OCI-LY7 (cell line): ENCODE data around the gene SLC2A8. TPM values are rescaled to one million over a fixed set of nuclear protein-coding genes. Genes with fewer than 3 reads are reported as not detected.

Source experiments
- BruUV-seq: library from RNA; stranded (reverse); fragments of 400-500 nt; replicated peaks from 2 replicates; lab custom pipeline; 2021; lab: Mats Ljungman, UMichigan
- CTCF ChIA-PET: fragments of 300-600 bp; sonication (Branson Sonifier 250); formaldehyde crosslinking; loops from one replicate; lab custom pipeline; 2022; ENCODE audit warnings: antibody characterized with exemption; ENCODE audit not compliant: unreplicated experiment; lab: Charles Lee
- POLR2A ChIA-PET: fragments of 300-600 bp; sonication (Branson Sonifier 250); formaldehyde crosslinking; loops from one replicate; lab custom pipeline; 2022; ENCODE audit warnings: antibody characterized with exemption; lab: Charles Lee
- DNase-seq: peaks from one replicate; pipeline ENCODE4 v3.0.0-alpha.2; 2015; ENCODE audit warnings: low spot score
- H2AFZ ChIP-seq: fragments of 200-600 bp; sonication (generic), shearing (Covaris generic); 2 replicates; pipeline ENCODE4 v1.6.1; 2014; ENCODE audit warnings: mild to moderate bottlenecking, antibody characterized with exemption, low read length, moderate library complexity
- H3K27ac ChIP-seq: fragments of 200-600 bp; sonication (generic); 2 replicates; pipeline ENCODE4 v1.5.1; 2014; ENCODE audit warnings: mixed run types, low read depth, mild to moderate bottlenecking, moderate library complexity, low read length, inconsistent platforms; ENCODE audit not compliant: poor library complexity, severe bottlenecking
- H3K36me3 ChIP-seq: fragments of 200-600 bp; sonication (generic); 2 replicates; pipeline ENCODE4 v1.6.1; 2014; ENCODE audit warnings: mild to moderate bottlenecking, antibody characterized with exemption, low read length, moderate library complexity, mixed read lengths; ENCODE audit not compliant: insufficient read depth
- H3K4me1 ChIP-seq: fragments of 200-600 bp; sonication (generic); 2 replicates; pipeline ENCODE4 v1.5.1; 2014; ENCODE audit warnings: mild to moderate bottlenecking, low read length; ENCODE audit not compliant: insufficient read depth, poor library complexity, severe bottlenecking
- H3K4me2 ChIP-seq: fragments of 200-600 bp; sonication (generic); 2 replicates; pipeline ENCODE4 v1.6.1; 2014; ENCODE audit warnings: mild to moderate bottlenecking, low read length
- H3K4me3 ChIP-seq: fragments of 200-600 bp; sonication (generic); 2 replicates; pipeline ENCODE4 v1.5.1; 2014; ENCODE audit warnings: mild to moderate bottlenecking, low read depth, low read length; ENCODE audit not compliant: poor library complexity, severe bottlenecking
- H3K79me2 ChIP-seq: fragments of 200-600 bp; sonication (generic); 2 replicates; pipeline ENCODE4 v1.6.1; 2016; ENCODE audit warnings: low read depth, mild to moderate bottlenecking, low read length, moderate library complexity, mixed read lengths; ENCODE audit not compliant: insufficient read depth
- H3K9me2 ChIP-seq: fragments of 200-600 bp; sonication (generic); 2 replicates; pipeline ENCODE4 v1.6.1; 2016; ENCODE audit warnings: mild to moderate bottlenecking, low read length, mixed read lengths; ENCODE audit not compliant: insufficient read depth
- H3K9me3 ChIP-seq: fragments of 200-600 bp; sonication (generic); 2 replicates; pipeline ENCODE4 v1.6.1; 2014; ENCODE audit warnings: mild to moderate bottlenecking, mixed run types, low read length, mixed read lengths
- H4K20me1 ChIP-seq: fragments of 200-600 bp; sonication (generic); 2 replicates; pipeline ENCODE4 v1.6.1; 2014; ENCODE audit warnings: mild to moderate bottlenecking, antibody characterized with exemption, low read length, moderate library complexity, mixed read lengths; ENCODE audit not compliant: insufficient read depth
- CTCF ChIP-seq: fragments of 200-600 bp; sonication (generic); conservative IDR thresholded peaks from 2 replicates; pipeline ENCODE4 v1.5.1; 2014; ENCODE audit warnings: mild to moderate bottlenecking, antibody characterized with exemption, low read length, moderate library complexity, mixed read lengths
- EZH2phosphoT487 ChIP-seq: fragments of 200-600 bp; sonication (generic); IDR thresholded peaks from 2 replicates; pipeline ENCODE4 v1.6.1; 2018; ENCODE audit warnings: low read depth, borderline replicate concordance, mild to moderate bottlenecking, mixed run types, antibody characterized with exemption, low read length, moderate library complexity, mixed read lengths
- intact Hi-C: fragments of 100-400 bp; cut with micrococcal nuclease; formaldehyde crosslinking; loops from one replicate; pipeline ENCODE4 v1.10.0; 2022; ENCODE audit not compliant: unreplicated experiment
- total RNA-seq, 2 experiments: library from RNA; depleted of rRNA in 1 of 2; stranded (reverse); fragments of >200 nt in 1 of 2; shearing (Covaris generic) in 1 of 2; gene quantifications; 2 replicates each; pipeline ENCODE4 v1.2.3, GENCODE V29; 2014 to 2022

Gene SLC2A8
- total RNA-seq, 2 experiments from 2014 or later: 11.9 to 19.6 TPM

- POLR2A ChIA-PET: interaction anchor here (0.7 kb wide), 1 partner anchor 50 kb away, joined by 3 read pairs; no protein-coding TSS in a partner anchor
- BruUV-seq: no TSS peak
- Histone ChIP-seq H3K79me2 (peaks cover 38% of the 10 kb centered on the region), H4K20me1 (peaks cover 36% of the 10 kb centered on the region), H3K36me3 (peaks cover 86% of the 10 kb centered on the region), H3K9me2 (no peaks in the 10 kb centered on the region), H3K4me3 (no peak overlapping the region), H3K9me3 (no peaks in the 10 kb centered on the region), H3K4me2 (no peak overlapping the region), H3K27ac (peak overlapping the region; percentile 34), H3K4me1 (peaks cover 23% of the 10 kb centered on the region), H2AFZ (no peak overlapping the region)
- TF ChIP-seq CTCF (no peak), EZH2phosphoT487 (no peak)
- CTCF ChIA-PET: no interaction called here
- intact Hi-C loops: no loop called here
- DNase-seq: peak; percentile 12
Measured at GRCh38 chr9:127445851-127446712, 49.1 kb downstream of the SLC2A8 start.

GRCh38 chr9:127446713-127447415, 49.9 kb downstream of the SLC2A8 start:
- intact Hi-C loops: no loop called here
- Histone ChIP-seq H3K4me1 (peaks cover 23% of the 10 kb centered on the region), H4K20me1 (peaks cover 36% of the 10 kb centered on the region), H3K27ac (peak overlapping the region; percentile 34), H2AFZ (no peak overlapping the region), H3K9me3 (no peaks in the 10 kb centered on the region), H3K36me3 (peaks cover 82% of the 10 kb centered on the region), H3K9me2 (no peaks in the 10 kb centered on the region), H3K4me3 (no peak overlapping the region), H3K79me2 (peaks cover 40% of the 10 kb centered on the region), H3K4me2 (no peak overlapping the region)
- CTCF ChIA-PET: no interaction called here
- DNase-seq: no peak
- POLR2A ChIA-PET: interaction anchor here (0.5 to 0.6 kb wide), 2 partner anchors 13 to 986 kb away, joined by 3 to 7 read pairs; no protein-coding TSS in a partner anchor
- no TSS peak for BruUV-seq
- no peak for TF ChIP-seq CTCF
- TF ChIP-seq EZH2phosphoT487: no peak
